WTC11 (cell line): Measurements from ENCODE around the gene INPP5A. TPM values are rescaled to one million over a fixed set of nuclear protein-coding genes. Genes with fewer than 3 reads are reported as not detected.

ENCODE experiments used
- ATAC-seq: fragments of 200-7000 bp; cut with Tn5 transposase; 2 replicates; pipeline ENCODE4 v1.10.0; 2021; ENCODE audit warnings: mild to moderate bottlenecking, moderate library complexity
- CTCF ChIA-PET: fragments of 300-600 bp; sonication (Branson Sonifier 250); formaldehyde crosslinking; loops from one replicate; lab custom pipeline; 2021; ENCODE audit warnings: antibody characterized with exemption; lab: Charles Lee
- POLR2A ChIA-PET: fragments of 350-600 bp; sonication (Branson Sonifier 250); formaldehyde crosslinking; loops from one replicate; lab custom pipeline; 2021; ENCODE audit warnings: antibody characterized with exemption; lab: Charles Lee
- DNase-seq: peaks from one replicate; pipeline ENCODE4 v3.0.0; 2021; ENCODE audit warnings: low spot score
- H3K27ac Mint-ChIP-seq: 2 replicates; pipeline ENCODE4 v1.8.0; 2021; ENCODE audit warnings: mixed read lengths
- H3K27me3 Mint-ChIP-seq: 2 replicates; pipeline ENCODE4 v1.8.0; 2021; ENCODE audit warnings: low read depth, mild to moderate bottlenecking, moderate library complexity, mixed read lengths
- H3K36me3 Mint-ChIP-seq: 2 replicates; pipeline ENCODE4 v1.8.0; 2021; ENCODE audit warnings: mixed read lengths
- H3K4me1 Mint-ChIP-seq: 2 replicates; pipeline ENCODE4 v1.8.0; 2022; ENCODE audit warnings: mixed read lengths
- H3K4me3 Mint-ChIP-seq: 2 replicates; pipeline ENCODE4 v1.8.0; 2021; ENCODE audit warnings: mild to moderate bottlenecking, moderate library complexity, mixed read lengths
- H3K9me3 Mint-ChIP-seq: 2 replicates; pipeline ENCODE4 v1.8.0; 2021; ENCODE audit warnings: mixed read lengths
- ELF4 ChIP-seq: sonication (generic); formaldehyde crosslinking; IDR thresholded peaks from 2 replicates; pipeline ENCODE4 v1.8.1; 2022; ENCODE audit warnings: low read depth, mild to moderate bottlenecking, moderate library complexity, missing genetic modification reagents
- FOXP1 ChIP-seq: sonication (generic); formaldehyde crosslinking; IDR thresholded peaks from 2 replicates; pipeline ENCODE4 v1.8.0; 2022; ENCODE audit warnings: missing genetic modification reagents, mild to moderate bottlenecking, moderate library complexity, borderline replicate concordance
- MYBL2 ChIP-seq: sonication (generic); formaldehyde crosslinking; IDR thresholded peaks from 2 replicates; pipeline ENCODE4 v1.8.1; 2023; ENCODE audit warnings: mild to moderate bottlenecking, moderate library complexity, missing genetic modification reagents
- NFE2L1 ChIP-seq: sonication (generic); formaldehyde crosslinking; IDR thresholded peaks from 2 replicates; pipeline ENCODE4 v1.8.1; 2023; ENCODE audit warnings: missing genetic modification reagents
- SMAD3 ChIP-seq: sonication (generic); formaldehyde crosslinking; IDR thresholded peaks from 2 replicates; pipeline ENCODE4 v1.8.0; 2022; ENCODE audit warnings: missing genetic modification reagents, mild to moderate bottlenecking, borderline replicate concordance
- TCF7 ChIP-seq: sonication (generic); formaldehyde crosslinking; IDR thresholded peaks from 2 replicates; pipeline ENCODE4 v1.8.0; 2022; ENCODE audit warnings: mild to moderate bottlenecking, low read depth, missing genetic modification reagents, moderate library complexity
- ZNF232 ChIP-seq: sonication (generic); formaldehyde crosslinking; IDR thresholded peaks from 2 replicates; pipeline ENCODE4 v1.8.0; 2022; ENCODE audit warnings: mild to moderate bottlenecking, missing genetic modification reagents
- ZNF263 ChIP-seq: sonication (generic); formaldehyde crosslinking; IDR thresholded peaks from 2 replicates; pipeline ENCODE4 v1.8.1; 2022; ENCODE audit warnings: low read depth, mild to moderate bottlenecking, moderate library complexity, missing genetic modification reagents
- ZNF317 ChIP-seq: sonication (generic); formaldehyde crosslinking; IDR thresholded peaks from 2 replicates; pipeline ENCODE4 v1.8.1; 2023; ENCODE audit warnings: low read depth, mild to moderate bottlenecking, moderate library complexity, missing genetic modification reagents, borderline replicate concordance
- total RNA-seq: library from RNA; stranded (reverse); gene quantifications from 3 replicates; pipeline ENCODE4 v1.2.3, GENCODE V29; 2021
- TF ChIP-seq, protein P1 (sequence below): fragments of 250-450 bp; sonication (Bioruptor Pico); IDR thresholded peaks from 2 replicates; pipeline ENCODE4 v1.9.0; 2021; ENCODE audit warnings: mild to moderate bottlenecking
- TF ChIP-seq, protein P2 (sequence below): fragments of 200-600 bp; IDR thresholded peaks from 2 replicates; pipeline ENCODE4 v1.8.0; 2022; ENCODE audit warnings: antibody characterized with exemption
- TF ChIP-seq, protein P3 (sequence below): sonication (generic); formaldehyde crosslinking; IDR thresholded peaks from 2 replicates; pipeline ENCODE4 v1.8.1; 2023; ENCODE audit warnings: mild to moderate bottlenecking, missing genetic modification reagents, borderline replicate concordance
- TF ChIP-seq, protein P4 (sequence below): sonication (generic); formaldehyde crosslinking; IDR thresholded peaks from 2 replicates; pipeline ENCODE4 v1.8.0; 2023; ENCODE audit warnings: missing genetic modification reagents, mild to moderate bottlenecking, borderline replicate concordance
- TF ChIP-seq, protein P5 (sequence below): fragments of 250-450 bp; sonication (Bioruptor Pico); conservative IDR thresholded peaks from 2 replicates; pipeline ENCODE4 v1.9.0; 2021; ENCODE audit warnings: mild to moderate bottlenecking
- TF ChIP-seq, protein P6 (sequence below): sonication (generic); formaldehyde crosslinking; IDR thresholded peaks from 2 replicates; pipeline ENCODE4 v1.8.1; 2022; ENCODE audit warnings: mild to moderate bottlenecking, moderate library complexity, missing genetic modification reagents

INPP5A gene
- total RNA-seq, 1 experiment from 2014 or later, result 22.1 TPM

DNA sequence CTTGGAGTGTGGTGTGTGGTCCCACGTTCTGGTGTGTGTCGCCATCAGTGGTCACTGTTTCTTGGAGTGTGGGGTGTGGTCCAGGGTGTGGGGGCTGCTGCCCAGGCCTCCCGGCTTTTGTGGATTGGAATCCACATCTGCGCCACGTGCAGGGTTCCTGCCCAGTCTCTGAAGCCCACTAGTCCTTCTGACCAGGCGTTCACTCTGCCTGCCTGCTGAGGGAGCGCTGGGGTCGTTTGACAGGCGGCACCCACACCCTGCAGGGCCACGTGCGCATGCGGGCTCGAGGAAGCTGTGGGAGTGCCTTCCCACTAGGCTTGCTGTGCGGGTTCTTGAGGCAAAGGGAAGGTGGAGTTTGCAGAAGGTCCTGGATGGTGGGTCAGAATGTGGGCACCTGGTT lies 51.4 kb downstream of the INPP5A start:
- H3K4me1 Mint-ChIP-seq, result peaks cover 13% of the 10 kb centered on the region
- H3K9me3 Mint-ChIP-seq, result no peaks in the 10 kb centered on the region
- no peaks in the 10 kb centered on the region for H3K36me3 Mint-ChIP-seq
- no peaks in the 10 kb centered on the region for H3K27me3 Mint-ChIP-seq
- no peak for DNase-seq
- POLR2A ChIA-PET, result no interaction called here
- TF ChIP-seq, protein P1, sequence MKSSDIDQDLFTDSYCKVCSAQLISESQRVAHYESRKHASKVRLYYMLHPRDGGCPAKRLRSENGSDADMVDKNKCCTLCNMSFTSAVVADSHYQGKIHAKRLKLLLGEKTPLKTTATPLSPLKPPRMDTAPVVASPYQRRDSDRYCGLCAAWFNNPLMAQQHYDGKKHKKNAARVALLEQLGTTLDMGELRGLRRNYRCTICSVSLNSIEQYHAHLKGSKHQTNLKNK (CRISPR knock-in tag), result no peak
- TF ChIP-seq MYBL2 (CRISPR knock-in tag) (no peak), ZNF232 (CRISPR knock-in tag) (no peak), ZNF317 (CRISPR knock-in tag) (no peak), NFE2L1 (CRISPR knock-in tag) (no peak), TCF7 (CRISPR knock-in tag) (no peak), ZNF263 (CRISPR knock-in tag) (no peak)
- TF ChIP-seq, protein P2, sequence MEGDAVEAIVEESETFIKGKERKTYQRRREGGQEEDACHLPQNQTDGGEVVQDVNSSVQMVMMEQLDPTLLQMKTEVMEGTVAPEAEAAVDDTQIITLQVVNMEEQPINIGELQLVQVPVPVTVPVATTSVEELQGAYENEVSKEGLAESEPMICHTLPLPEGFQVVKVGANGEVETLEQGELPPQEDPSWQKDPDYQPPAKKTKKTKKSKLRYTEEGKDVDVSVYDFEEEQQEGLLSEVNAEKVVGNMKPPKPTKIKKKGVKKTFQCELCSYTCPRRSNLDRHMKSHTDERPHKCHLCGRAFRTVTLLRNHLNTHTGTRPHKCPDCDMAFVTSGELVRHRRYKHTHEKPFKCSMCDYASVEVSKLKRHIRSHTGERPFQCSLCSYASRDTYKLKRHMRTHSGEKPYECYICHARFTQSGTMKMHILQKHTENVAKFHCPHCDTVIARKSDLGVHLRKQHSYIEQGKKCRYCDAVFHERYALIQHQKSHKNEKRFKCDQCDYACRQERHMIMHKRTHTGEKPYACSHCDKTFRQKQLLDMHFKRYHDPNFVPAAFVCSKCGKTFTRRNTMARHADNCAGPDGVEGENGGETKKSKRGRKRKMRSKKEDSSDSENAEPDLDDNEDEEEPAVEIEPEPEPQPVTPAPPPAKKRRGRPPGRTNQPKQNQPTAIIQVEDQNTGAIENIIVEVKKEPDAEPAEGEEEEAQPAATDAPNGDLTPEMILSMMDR, result no peak
- TF ChIP-seq, protein P3, sequence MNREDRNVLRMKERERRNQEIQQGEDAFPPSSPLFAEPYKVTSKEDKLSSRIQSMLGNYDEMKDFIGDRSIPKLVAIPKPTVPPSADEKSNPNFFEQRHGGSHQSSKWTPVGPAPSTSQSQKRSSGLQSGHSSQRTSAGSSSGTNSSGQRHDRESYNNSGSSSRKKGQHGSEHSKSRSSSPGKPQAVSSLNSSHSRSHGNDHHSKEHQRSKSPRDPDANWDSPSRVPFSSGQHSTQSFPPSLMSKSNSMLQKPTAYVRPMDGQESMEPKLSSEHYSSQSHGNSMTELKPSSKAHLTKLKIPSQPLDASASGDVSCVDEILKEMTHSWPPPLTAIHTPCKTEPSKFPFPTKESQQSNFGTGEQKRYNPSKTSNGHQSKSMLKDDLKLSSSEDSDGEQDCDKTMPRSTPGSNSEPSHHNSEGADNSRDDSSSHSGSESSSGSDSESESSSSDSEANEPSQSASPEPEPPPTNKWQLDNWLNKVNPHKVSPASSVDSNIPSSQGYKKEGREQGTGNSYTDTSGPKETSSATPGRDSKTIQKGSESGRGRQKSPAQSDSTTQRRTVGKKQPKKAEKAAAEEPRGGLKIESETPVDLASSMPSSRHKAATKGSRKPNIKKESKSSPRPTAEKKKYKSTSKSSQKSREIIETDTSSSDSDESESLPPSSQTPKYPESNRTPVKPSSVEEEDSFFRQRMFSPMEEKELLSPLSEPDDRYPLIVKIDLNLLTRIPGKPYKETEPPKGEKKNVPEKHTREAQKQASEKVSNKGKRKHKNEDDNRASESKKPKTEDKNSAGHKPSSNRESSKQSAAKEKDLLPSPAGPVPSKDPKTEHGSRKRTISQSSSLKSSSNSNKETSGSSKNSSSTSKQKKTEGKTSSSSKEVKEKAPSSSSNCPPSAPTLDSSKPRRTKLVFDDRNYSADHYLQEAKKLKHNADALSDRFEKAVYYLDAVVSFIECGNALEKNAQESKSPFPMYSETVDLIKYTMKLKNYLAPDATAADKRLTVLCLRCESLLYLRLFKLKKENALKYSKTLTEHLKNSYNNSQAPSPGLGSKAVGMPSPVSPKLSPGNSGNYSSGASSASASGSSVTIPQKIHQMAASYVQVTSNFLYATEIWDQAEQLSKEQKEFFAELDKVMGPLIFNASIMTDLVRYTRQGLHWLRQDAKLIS, result no peak
- TF ChIP-seq, protein P4, sequence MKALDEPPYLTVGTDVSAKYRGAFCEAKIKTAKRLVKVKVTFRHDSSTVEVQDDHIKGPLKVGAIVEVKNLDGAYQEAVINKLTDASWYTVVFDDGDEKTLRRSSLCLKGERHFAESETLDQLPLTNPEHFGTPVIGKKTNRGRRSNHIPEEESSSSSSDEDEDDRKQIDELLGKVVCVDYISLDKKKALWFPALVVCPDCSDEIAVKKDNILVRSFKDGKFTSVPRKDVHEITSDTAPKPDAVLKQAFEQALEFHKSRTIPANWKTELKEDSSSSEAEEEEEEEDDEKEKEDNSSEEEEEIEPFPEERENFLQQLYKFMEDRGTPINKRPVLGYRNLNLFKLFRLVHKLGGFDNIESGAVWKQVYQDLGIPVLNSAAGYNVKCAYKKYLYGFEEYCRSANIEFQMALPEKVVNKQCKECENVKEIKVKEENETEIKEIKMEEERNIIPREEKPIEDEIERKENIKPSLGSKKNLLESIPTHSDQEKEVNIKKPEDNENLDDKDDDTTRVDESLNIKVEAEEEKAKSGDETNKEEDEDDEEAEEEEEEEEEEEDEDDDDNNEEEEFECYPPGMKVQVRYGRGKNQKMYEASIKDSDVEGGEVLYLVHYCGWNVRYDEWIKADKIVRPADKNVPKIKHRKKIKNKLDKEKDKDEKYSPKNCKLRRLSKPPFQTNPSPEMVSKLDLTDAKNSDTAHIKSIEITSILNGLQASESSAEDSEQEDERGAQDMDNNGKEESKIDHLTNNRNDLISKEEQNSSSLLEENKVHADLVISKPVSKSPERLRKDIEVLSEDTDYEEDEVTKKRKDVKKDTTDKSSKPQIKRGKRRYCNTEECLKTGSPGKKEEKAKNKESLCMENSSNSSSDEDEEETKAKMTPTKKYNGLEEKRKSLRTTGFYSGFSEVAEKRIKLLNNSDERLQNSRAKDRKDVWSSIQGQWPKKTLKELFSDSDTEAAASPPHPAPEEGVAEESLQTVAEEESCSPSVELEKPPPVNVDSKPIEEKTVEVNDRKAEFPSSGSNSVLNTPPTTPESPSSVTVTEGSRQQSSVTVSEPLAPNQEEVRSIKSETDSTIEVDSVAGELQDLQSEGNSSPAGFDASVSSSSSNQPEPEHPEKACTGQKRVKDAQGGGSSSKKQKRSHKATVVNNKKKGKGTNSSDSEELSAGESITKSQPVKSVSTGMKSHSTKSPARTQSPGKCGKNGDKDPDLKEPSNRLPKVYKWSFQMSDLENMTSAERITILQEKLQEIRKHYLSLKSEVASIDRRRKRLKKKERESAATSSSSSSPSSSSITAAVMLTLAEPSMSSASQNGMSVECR (CRISPR knock-in tag), result no peak
- TF ChIP-seq, protein P5, sequence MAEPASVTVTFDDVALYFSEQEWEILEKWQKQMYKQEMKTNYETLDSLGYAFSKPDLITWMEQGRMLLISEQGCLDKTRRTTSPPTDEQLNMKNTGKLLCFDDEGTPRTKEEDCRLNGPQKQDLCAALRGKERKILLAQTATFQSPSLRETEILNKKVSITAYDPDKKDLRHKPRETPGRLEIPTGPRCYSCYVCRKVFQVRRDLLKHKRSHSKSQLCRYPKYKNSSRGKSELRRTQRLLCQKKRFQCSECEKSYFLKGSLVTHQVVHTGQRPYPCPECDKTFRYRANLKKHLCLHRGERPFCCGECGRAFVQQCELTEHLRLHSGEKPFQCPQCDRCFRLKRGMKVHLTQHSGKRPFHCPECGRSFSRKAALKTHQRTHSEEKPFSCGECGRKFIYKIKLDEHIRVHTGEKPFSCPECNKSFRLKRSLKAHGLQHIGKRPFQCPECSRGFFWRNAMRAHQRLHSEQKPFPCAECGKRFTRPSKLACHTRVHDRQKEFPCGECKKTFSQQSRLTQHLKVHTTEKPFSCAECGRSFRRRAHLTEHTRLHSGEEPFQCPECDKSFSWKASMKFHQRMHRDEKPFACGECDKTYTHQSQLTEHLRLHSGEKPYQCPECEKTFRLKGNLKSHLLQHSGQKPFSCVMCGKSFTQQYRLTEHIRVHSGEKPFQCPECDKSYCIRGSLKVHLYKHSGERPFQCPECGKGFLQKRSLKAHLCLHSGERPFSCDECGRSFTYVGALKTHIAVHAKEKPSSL (CRISPR knock-in tag), result no peak
- TF ChIP-seq, all 79 proteins: peak for 0
- no peak overlapping the region for H3K27ac Mint-ChIP-seq
- CTCF ChIA-PET, result no interaction called here
- no peak for ATAC-seq
- no peak overlapping the region for H3K4me3 Mint-ChIP-seq

DNA sequence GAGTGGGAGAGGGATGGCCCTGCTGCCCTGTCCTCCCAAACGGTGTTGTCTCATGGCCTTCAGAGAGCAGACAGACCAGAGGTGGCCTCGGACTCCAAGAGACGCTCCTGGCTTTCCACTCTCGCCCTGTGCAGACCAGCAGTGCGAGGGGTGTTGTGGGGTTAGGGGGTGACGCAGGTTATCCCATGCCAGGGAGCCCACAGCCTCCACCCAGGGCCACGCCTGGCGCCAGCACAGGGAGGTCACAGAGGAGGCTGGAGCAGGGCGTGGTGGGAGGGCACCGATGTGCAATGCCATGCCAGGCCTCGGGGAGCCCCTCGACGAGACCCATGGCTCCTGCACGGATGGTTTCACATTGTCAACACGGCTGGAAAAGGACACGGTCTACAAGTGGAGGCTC lies 52.1 kb downstream of the INPP5A start:
- ChIA-PET CTCF (no interaction called here), POLR2A (no interaction called here)
- Mint-ChIP-seq H3K36me3 (no peaks in the 10 kb centered on the region), H3K9me3 (no peaks in the 10 kb centered on the region), H3K4me3 (no peak overlapping the region), H3K27ac (no peak overlapping the region), H3K27me3 (no peaks in the 10 kb centered on the region), H3K4me1 (peaks cover 13% of the 10 kb centered on the region)
- ATAC-seq (no peak), DNase-seq (peak; percentile 7)
- no peak for TF ChIP-seq NFE2L1 (CRISPR knock-in tag)
- TF ChIP-seq, protein P3, result no peak
- no peak for TF ChIP-seq FOXP1 (CRISPR knock-in tag)
- TF ChIP-seq SMAD3 (CRISPR knock-in tag), result no peak
- TF ChIP-seq, protein P6, sequence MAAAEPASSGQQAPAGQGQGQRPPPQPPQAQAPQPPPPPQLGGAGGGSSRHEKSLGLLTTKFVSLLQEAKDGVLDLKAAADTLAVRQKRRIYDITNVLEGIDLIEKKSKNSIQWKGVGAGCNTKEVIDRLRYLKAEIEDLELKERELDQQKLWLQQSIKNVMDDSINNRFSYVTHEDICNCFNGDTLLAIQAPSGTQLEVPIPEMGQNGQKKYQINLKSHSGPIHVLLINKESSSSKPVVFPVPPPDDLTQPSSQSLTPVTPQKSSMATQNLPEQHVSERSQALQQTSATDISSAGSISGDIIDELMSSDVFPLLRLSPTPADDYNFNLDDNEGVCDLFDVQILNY (CRISPR knock-in tag), result no peak
- TF ChIP-seq ELF4, result no peak
- no peak for TF ChIP-seq ZNF263 (CRISPR knock-in tag)
